Ovary (tissue), 3 donors: ENCODE measurements around the gene TEX28.

ENCODE experiments used
- POLR2A ChIP-seq: fragments of 450-650 bp; IDR thresholded peaks from one replicate; pipeline ENCODE4 v1.6.1; 2017; ENCODE audit warnings: antibody characterized with exemption, mild to moderate bottlenecking, moderate library complexity
- TF ChIP-seq, protein P1 (sequence below), 3 donors: fragments of 450-650 bp in 2 of 3; fragments of 200-600 bp in 1 of 3; IDR thresholded peaks; one replicate each; pipeline versions ENCODE4 v1.5.1 to v1.8.0; 2016 to 2022; ENCODE audit warnings: antibody characterized with exemption in 3 of 3, mild to moderate bottlenecking in 1 of 3
- donor health status: DM: no; HTN: no; CAD: no.

DNA sequence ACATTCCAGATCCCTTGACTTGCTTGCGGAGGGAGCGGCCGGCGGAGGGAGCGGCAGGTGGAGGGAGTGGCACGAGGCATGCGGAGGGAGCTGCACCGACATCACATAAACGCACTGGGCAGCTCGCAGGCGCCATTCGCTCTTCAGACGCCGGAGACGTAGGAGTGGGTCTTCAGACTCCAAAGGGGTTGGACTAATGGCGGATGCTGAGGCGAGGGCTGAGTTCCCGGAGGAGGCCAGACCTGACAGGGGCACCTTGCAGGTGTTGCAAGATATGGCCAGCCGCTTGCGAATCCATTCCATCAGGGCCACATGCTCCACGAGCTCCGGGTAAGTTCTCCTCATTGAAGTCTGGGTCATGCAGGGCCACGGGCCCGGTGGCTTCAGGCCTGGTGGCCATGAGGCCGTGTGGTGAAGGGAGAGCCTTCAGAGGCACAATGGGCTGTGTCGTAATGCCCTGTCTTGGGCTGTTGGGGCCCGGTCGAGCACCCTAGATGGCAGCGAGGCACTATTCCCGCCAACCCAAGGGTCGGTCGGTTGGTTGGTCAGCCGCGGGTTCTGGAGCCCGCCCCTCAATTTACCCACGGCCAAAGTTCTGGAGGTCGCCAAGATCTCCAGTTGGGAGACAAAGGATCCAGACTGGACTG is 863 bp upstream of the TEX28 start, which contains the start of gene TKTL1:
- TF ChIP-seq, protein P1, sequence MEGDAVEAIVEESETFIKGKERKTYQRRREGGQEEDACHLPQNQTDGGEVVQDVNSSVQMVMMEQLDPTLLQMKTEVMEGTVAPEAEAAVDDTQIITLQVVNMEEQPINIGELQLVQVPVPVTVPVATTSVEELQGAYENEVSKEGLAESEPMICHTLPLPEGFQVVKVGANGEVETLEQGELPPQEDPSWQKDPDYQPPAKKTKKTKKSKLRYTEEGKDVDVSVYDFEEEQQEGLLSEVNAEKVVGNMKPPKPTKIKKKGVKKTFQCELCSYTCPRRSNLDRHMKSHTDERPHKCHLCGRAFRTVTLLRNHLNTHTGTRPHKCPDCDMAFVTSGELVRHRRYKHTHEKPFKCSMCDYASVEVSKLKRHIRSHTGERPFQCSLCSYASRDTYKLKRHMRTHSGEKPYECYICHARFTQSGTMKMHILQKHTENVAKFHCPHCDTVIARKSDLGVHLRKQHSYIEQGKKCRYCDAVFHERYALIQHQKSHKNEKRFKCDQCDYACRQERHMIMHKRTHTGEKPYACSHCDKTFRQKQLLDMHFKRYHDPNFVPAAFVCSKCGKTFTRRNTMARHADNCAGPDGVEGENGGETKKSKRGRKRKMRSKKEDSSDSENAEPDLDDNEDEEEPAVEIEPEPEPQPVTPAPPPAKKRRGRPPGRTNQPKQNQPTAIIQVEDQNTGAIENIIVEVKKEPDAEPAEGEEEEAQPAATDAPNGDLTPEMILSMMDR (IDR thresholded peaks at IDR 0.05): no peak
- no peak for TF ChIP-seq POLR2A
